KMS-11 (cell line): ENCODE results near the gene CLTCL1.

Experiments used
- H2AFZ ChIP-seq: fragments of 200-600 bp; sonication (generic); 2 replicates; pipeline ENCODE4 v1.6.1; 2016; ENCODE audit warnings: antibody characterized with exemption, mixed run types, low read depth
- H3K27ac ChIP-seq: fragments of 200-600 bp; sonication (generic); 2 replicates; pipeline ENCODE4 v1.6.1; 2016; ENCODE audit warnings: mild to moderate bottlenecking, mixed run types
- H3K27me3 ChIP-seq: fragments of 200-600 bp; sonication (generic); 2 replicates; pipeline ENCODE4 v1.6.1; 2017; ENCODE audit warnings: mild to moderate bottlenecking, low read depth, mixed run types, moderate library complexity; ENCODE audit not compliant: insufficient read depth
- H3K36me3 ChIP-seq: fragments of 200-600 bp; sonication (generic); 2 replicates; pipeline ENCODE4 v1.6.1; 2017; ENCODE audit warnings: mild to moderate bottlenecking, mixed run types; ENCODE audit not compliant: insufficient read depth
- H3K4me1 ChIP-seq: fragments of 200-600 bp; sonication (generic); 2 replicates; pipeline ENCODE4 v1.6.1; 2016; ENCODE audit warnings: mild to moderate bottlenecking, low read depth, mixed run types; ENCODE audit not compliant: poor library complexity, severe bottlenecking
- H3K4me2 ChIP-seq: fragments of 200-600 bp; sonication (generic); 2 replicates; pipeline ENCODE4 v1.7.0; 2016; ENCODE audit warnings: mild to moderate bottlenecking, mixed run types
- H3K4me3 ChIP-seq: fragments of 200-600 bp; sonication (generic); IDR thresholded peaks from 2 replicates; pipeline ENCODE4 v1.6.1; 2017; ENCODE audit warnings: low read depth, low read length, mixed read lengths; ENCODE audit not compliant: insufficient read depth
- H3K79me2 ChIP-seq: fragments of 200-600 bp; sonication (generic); 2 replicates; pipeline ENCODE4 v1.6.1; 2016; ENCODE audit warnings: low read depth, mixed run types; ENCODE audit not compliant: insufficient read depth
- H3K9ac ChIP-seq: fragments of 200-600 bp; sonication (generic); 2 replicates; pipeline ENCODE4 v1.6.1; 2016; ENCODE audit warnings: mild to moderate bottlenecking, mixed run types
- H4K20me1 ChIP-seq: fragments of 200-600 bp; sonication (generic); 2 replicates; pipeline ENCODE4 v1.6.1; 2016; ENCODE audit warnings: mild to moderate bottlenecking, mixed run types; ENCODE audit not compliant: insufficient read depth
- TF ChIP-seq, protein P1 (sequence below): fragments of 200-600 bp; sonication (generic); conservative IDR thresholded peaks from 2 replicates; pipeline ENCODE4 v1.6.1; 2017; ENCODE audit warnings: low read depth, mild to moderate bottlenecking, antibody characterized with exemption, low read length, moderate library complexity, mixed read lengths

Gene CLTCL1

GRCh38 chr22:19222242-19223005, 69.1 kb downstream of the CLTCL1 start:
- Histone ChIP-seq H3K9ac (no peak overlapping the region), H3K79me2 (no peaks in the 10 kb centered on the region), H4K20me1 (no peaks in the 10 kb centered on the region), H3K4me3 (no peak overlapping the region), H3K27ac (no peak overlapping the region), H3K36me3 (no peaks in the 10 kb centered on the region), H3K27me3 (no peaks in the 10 kb centered on the region), H3K4me1 (peaks cover 9% of the 10 kb centered on the region), H3K4me2 (no peak overlapping the region), H2AFZ (no peak overlapping the region)
- TF ChIP-seq, protein P1, sequence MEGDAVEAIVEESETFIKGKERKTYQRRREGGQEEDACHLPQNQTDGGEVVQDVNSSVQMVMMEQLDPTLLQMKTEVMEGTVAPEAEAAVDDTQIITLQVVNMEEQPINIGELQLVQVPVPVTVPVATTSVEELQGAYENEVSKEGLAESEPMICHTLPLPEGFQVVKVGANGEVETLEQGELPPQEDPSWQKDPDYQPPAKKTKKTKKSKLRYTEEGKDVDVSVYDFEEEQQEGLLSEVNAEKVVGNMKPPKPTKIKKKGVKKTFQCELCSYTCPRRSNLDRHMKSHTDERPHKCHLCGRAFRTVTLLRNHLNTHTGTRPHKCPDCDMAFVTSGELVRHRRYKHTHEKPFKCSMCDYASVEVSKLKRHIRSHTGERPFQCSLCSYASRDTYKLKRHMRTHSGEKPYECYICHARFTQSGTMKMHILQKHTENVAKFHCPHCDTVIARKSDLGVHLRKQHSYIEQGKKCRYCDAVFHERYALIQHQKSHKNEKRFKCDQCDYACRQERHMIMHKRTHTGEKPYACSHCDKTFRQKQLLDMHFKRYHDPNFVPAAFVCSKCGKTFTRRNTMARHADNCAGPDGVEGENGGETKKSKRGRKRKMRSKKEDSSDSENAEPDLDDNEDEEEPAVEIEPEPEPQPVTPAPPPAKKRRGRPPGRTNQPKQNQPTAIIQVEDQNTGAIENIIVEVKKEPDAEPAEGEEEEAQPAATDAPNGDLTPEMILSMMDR, result no peak

DNA sequence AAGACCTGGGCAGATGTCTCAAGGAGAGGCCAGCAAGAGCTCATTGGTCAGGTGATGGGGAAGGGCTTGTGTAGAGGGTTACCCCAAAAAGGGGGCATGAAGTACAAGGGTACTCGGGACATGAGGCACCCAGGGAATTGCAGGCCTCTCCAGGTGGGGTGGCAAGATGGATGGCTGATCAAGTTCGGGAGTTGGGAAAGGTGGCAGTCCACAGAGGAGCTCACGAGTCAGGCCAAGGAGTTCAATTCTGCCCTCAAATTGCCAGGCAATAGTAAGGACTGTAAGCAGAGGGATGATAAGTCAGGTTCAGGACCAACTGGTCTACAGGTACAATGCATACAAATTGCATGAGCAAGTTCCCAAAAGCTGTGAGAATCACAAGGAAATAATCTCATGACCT, 70.7 kb downstream of the CLTCL1 start:
- Histone ChIP-seq H3K4me2 (no peak overlapping the region), H4K20me1 (no peaks in the 10 kb centered on the region), H3K79me2 (no peaks in the 10 kb centered on the region), H3K27me3 (no peaks in the 10 kb centered on the region), H3K9ac (no peak overlapping the region), H3K36me3 (no peaks in the 10 kb centered on the region), H3K4me1 (peaks cover 9% of the 10 kb centered on the region), H3K27ac (no peak overlapping the region), H2AFZ (no peak overlapping the region), H3K4me3 (no peak overlapping the region)
- TF ChIP-seq, protein P1, result no peak

GRCh38 chr22:19218541-19219233, 72.8 kb downstream of the CLTCL1 start:
- Histone ChIP-seq H3K27ac (no peak overlapping the region), H3K4me1 (peaks cover 9% of the 10 kb centered on the region), H3K4me2 (0 out of 2 replicates have a peak overlapping the region, but pooled peaks have one; percentile 0), H4K20me1 (no peaks in the 10 kb centered on the region), H3K27me3 (no peaks in the 10 kb centered on the region), H2AFZ (no peak overlapping the region), H3K9ac (no peak overlapping the region), H3K36me3 (no peaks in the 10 kb centered on the region), H3K79me2 (no peaks in the 10 kb centered on the region), H3K4me3 (no peak overlapping the region)
- TF ChIP-seq, protein P1, result no peak

- H3K27me3 ChIP-seq, result no peaks in the 10 kb centered on the region
- H3K4me3 ChIP-seq, result no peak overlapping the region
- H3K27ac ChIP-seq, result no peak overlapping the region
- no peaks in the 10 kb centered on the region for H3K36me3 ChIP-seq
- H2AFZ ChIP-seq, result no peak overlapping the region
- H3K9ac ChIP-seq, result no peak overlapping the region
- peaks cover 9% of the 10 kb centered on the region for H3K4me1 ChIP-seq
- no peaks in the 10 kb centered on the region for H4K20me1 ChIP-seq
- TF ChIP-seq, protein P1, result no peak
- no peak overlapping the region for H3K4me2 ChIP-seq
- no peaks in the 10 kb centered on the region for H3K79me2 ChIP-seq
These were observed 74.9 kb downstream of the CLTCL1 start for GRCh38 chr22:19216579-19216978.
